ENCODE results near the gene CRYGN. TPM values are rescaled to one million over a fixed set of nuclear protein-coding genes. Genes with fewer than 3 reads are reported as not detected.

The CRYGN gene
- total and polyA plus RNA-seq, 2 experiments from 2014 or later: not detected

- 55 to 57% methylated on average over 5 of the region's 5 CpGs for WGBS, 2 experiments (ENCODE audit: low coverage in 1 of 2, low lambda C conversion rate in 2 of 2, missing lambda C conversion rate in 2 of 2)
- Histone ChIP-seq H4K20me1 (ENCODE audit: insufficient read depth) (no peaks in the 10 kb centered on the region), H2AFZ (no peak overlapping the region), H3F3A (ENCODE audit: insufficient read depth) (peaks cover 12% of the 10 kb centered on the region; the same call in 1 of the 2 replicates), H3K9me3 (ENCODE audit: low read depth) (peaks cover 4% of the 10 kb centered on the region), H3K4me1 (ENCODE audit: insufficient read depth) (peaks cover 9% of the 10 kb centered on the region), H3K27ac (no peak overlapping the region), H3K4me2 (ENCODE audit: unreplicated experiment) (no peak overlapping the region), H3K9ac (no peak overlapping the region), H3K27me3 (replicated peaks; ENCODE audit: insufficient read depth) (peaks cover 6% of the 10 kb centered on the region; the same call in 1 of the 2 replicates), H3K79me2 (ENCODE audit: insufficient read depth) (no peaks in the 10 kb centered on the region), H3K36me3 (ENCODE audit: low read depth) (no peaks in the 10 kb centered on the region), H3K9me2 (ENCODE audit: insufficient read depth) (no peaks in the 10 kb centered on the region), H3K4me3 (no peak overlapping the region)
- no peak for DNase-seq
- in situ Hi-C loops (cut with MboI): no loop called here
- no peak for TF ChIP-seq EZH2phosphoT487 (IDR thresholded peaks at IDR 0.05; ENCODE audit: insufficient read depth, low read depth)
These were observed 17.7 kb downstream of the CRYGN start for GRCh38 chr7:151422212-151422611.

DNA sequence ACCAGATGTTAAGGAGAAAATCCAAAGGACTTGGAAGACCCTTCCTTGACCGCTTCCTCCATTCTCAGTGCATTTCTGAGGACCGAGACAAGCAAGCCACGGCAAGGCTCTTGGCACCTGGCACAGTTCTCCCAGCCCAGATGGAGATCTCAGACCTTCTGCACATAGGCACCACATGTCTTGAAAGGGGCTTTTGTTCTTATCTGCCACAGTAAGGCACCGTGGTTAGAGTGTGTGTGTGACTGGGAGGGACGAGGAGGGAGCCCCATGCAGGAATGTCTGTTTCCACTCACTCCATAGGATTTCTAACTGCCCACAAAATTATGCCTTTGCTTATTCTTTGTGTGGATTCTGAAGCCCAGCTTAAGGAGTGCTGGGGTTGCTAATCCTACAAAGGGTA lies 19.8 kb downstream of the CRYGN start:
- Histone ChIP-seq H4K20me1 (ENCODE audit: insufficient read depth) (no peaks in the 10 kb centered on the region), H3K79me2 (ENCODE audit: insufficient read depth) (no peaks in the 10 kb centered on the region), H3K9me2 (ENCODE audit: insufficient read depth) (no peaks in the 10 kb centered on the region), H3K36me3 (ENCODE audit: low read depth) (no peaks in the 10 kb centered on the region), H3K9ac (no peak overlapping the region), H3K27ac (no peak overlapping the region), H3K27me3 (replicated peaks; ENCODE audit: insufficient read depth) (peaks cover 14% of the 10 kb centered on the region; the same call in 1 of the 2 replicates), H3K4me2 (ENCODE audit: unreplicated experiment) (no peak overlapping the region), H2AFZ (no peak overlapping the region), H3K9me3 (ENCODE audit: low read depth) (peaks cover 4% of the 10 kb centered on the region), H3K4me1 (ENCODE audit: insufficient read depth) (no peaks in the 10 kb centered on the region), H3F3A (ENCODE audit: insufficient read depth) (no peaks in the 10 kb centered on the region), H3K4me3 (no peak overlapping the region)
- TF ChIP-seq EZH2phosphoT487 (IDR thresholded peaks at IDR 0.05; ENCODE audit: insufficient read depth, low read depth): no peak
- no peak for TF ChIP-seq EZH2 (IDR thresholded peaks at IDR 0.05; ENCODE audit: insufficient read depth, poor library complexity, severe bottlenecking)
- WGBS, 2 experiments (ENCODE audit: low coverage in 1 of 2, low lambda C conversion rate in 2 of 2, missing lambda C conversion rate in 2 of 2): 22 to 27% methylated on average over 5 of the region's 5 CpGs
- in situ Hi-C loops (cut with MboI): no loop called here
- no peak for DNase-seq

DNA sequence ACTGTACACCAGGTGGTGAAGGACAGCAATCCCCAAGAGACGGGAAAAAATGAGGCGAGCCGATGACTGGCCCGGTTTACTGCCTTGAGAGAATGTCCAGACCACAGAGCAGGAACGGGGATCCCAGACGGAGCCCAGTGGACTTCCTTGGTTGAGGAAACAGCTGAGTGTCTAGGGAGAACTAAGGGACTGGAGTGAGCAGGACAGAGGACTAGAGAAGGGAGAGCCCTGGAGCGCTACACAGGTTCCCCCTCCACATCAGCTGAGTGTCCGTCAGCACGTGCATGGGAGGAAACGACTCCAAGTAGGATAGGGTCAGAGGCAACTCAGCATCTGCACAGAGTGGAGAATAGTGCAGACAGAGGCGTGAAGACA lies 23.0 kb downstream of the CRYGN start:
- no peak for DNase-seq

DNA sequence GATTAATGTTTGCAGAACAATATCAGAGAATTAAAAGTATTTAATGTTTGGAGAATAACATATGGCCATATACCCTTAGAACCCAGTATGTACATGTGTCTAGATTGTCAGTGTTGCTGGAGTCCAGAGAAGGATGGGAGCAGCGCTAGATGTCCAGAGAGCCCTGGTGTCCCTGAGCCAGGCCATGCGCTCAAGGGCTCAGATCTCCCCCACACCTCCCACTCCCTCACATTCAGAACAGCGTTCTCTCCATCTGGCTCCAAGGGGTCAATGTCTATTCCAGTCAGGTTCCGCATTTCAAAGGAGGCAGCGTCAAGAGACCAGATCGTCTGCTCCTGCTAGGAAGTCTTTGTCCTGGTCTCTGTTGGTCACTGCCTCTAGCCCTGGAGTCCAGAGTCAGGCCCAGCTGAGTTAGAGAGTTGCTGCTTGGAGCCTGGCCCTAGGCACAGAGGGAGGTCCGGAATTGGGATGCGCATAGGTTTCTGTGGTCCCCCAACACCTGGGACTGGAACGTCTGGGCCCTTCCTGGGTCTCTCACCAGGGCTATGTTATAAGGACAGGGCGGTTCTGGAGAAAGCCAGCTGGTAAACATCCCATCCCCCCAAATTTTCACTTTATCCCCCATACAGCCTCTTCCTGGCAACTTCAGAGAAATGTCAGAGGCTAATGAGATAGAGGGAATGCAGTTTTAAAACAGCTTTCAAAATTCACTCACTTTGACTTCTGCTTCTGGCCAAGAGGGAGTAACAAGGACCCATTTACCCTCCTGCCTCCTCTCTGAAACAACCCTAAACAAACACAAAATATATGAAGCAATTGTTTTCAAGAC lies 23.6 kb downstream of the CRYGN start:
- Histone ChIP-seq H3K4me3 (no peak overlapping the region), H3K4me1 (ENCODE audit: insufficient read depth) (no peaks in the 10 kb centered on the region), H3K4me2 (ENCODE audit: unreplicated experiment) (no peak overlapping the region), H3K36me3 (ENCODE audit: low read depth) (no peaks in the 10 kb centered on the region), H3K79me2 (ENCODE audit: insufficient read depth) (no peaks in the 10 kb centered on the region), H2AFZ (no peak overlapping the region), H3K27me3 (replicated peaks; ENCODE audit: insufficient read depth) (peaks cover 35% of the 10 kb centered on the region), H4K20me1 (ENCODE audit: insufficient read depth) (no peaks in the 10 kb centered on the region), H3K9me3 (ENCODE audit: low read depth) (peaks cover 4% of the 10 kb centered on the region), H3K9ac (no peak overlapping the region), H3F3A (ENCODE audit: insufficient read depth) (no peaks in the 10 kb centered on the region), H3K27ac (no peak overlapping the region), H3K9me2 (ENCODE audit: insufficient read depth) (no peaks in the 10 kb centered on the region)
- in situ Hi-C loops (cut with MboI): no loop called here
- WGBS, 2 experiments (ENCODE audit: low coverage in 1 of 2, low lambda C conversion rate in 2 of 2, missing lambda C conversion rate in 2 of 2): 43 to 48% methylated on average over 10 of the region's 10 CpGs
- TF ChIP-seq EZH2 (IDR thresholded peaks at IDR 0.05; ENCODE audit: insufficient read depth, poor library complexity, severe bottlenecking): no peak
- DNase-seq: no peak

More for the DNA sequence above, 23.0 kb downstream of the CRYGN start:
- H3K4me2 ChIP-seq (ENCODE audit: unreplicated experiment): no peak overlapping the region
- no peaks in the 10 kb centered on the region for H3K9me2 ChIP-seq (ENCODE audit: insufficient read depth)
- no peak overlapping the region for H3K9ac ChIP-seq
- H3K79me2 ChIP-seq (ENCODE audit: insufficient read depth): no peaks in the 10 kb centered on the region
- no peaks in the 10 kb centered on the region for H3K36me3 ChIP-seq (ENCODE audit: low read depth)
- H3K4me1 ChIP-seq (ENCODE audit: insufficient read depth): no peaks in the 10 kb centered on the region
- no peaks in the 10 kb centered on the region for H3F3A ChIP-seq (ENCODE audit: insufficient read depth)
- no peak overlapping the region for H3K4me3 ChIP-seq
- H3K27ac ChIP-seq: no peak overlapping the region
- WGBS, 2 experiments (ENCODE audit: low coverage in 1 of 2, low lambda C conversion rate in 2 of 2, missing lambda C conversion rate in 2 of 2): 40% methylated on average over 11 of the region's 11 CpGs
- in situ Hi-C loops (cut with MboI): no loop called here
- peaks cover 30% of the 10 kb centered on the region for H3K27me3 ChIP-seq (replicated peaks; ENCODE audit: insufficient read depth)
- no peaks in the 10 kb centered on the region for H4K20me1 ChIP-seq (ENCODE audit: insufficient read depth)
- peaks cover 4% of the 10 kb centered on the region for H3K9me3 ChIP-seq (ENCODE audit: low read depth)
- no peak overlapping the region for H2AFZ ChIP-seq
- no peak for TF ChIP-seq EZH2phosphoT487 (IDR thresholded peaks at IDR 0.05; ENCODE audit: insufficient read depth, low read depth)
- TF ChIP-seq EZH2 (IDR thresholded peaks at IDR 0.05; ENCODE audit: insufficient read depth, poor library complexity, severe bottlenecking): no peak

Data from GM23248 (cell line).